Small intestine (tissue), 7 donors: ENCODE results near the gene ATP10A. TPM values are rescaled to one million over a fixed set of nuclear protein-coding genes. Genes with fewer than 3 reads are reported as not detected.
A peak's percentile ranks its signal among the peaks of the same experiment; 100 is the strongest.

Experiments
- DNase-seq, 2 donors: peaks; one replicate each; pipeline versions ENCODE4 v3.0.0 to v3.0.0-alpha.2; 2013
- FAIRE-seq: peaks from 2 replicates; lab custom pipeline; 2012; peaks lifted over from hg19 to GRCh38; lab: Jason Lieb, UNC
- H3K27ac ChIP-seq, 3 donors: one replicate each; pipeline ENCODE4 v1.5.1; 2013; ENCODE audit warnings: low read length in 2 of 3, mild to moderate bottlenecking in 2 of 3, control low read depth in 1 of 3, inconsistent platforms in 1 of 3, low read depth in 1 of 3, moderate library complexity in 1 of 3
- H3K27me3 ChIP-seq, 3 donors: one replicate each; pipeline ENCODE4 v1.6.1; 2013; ENCODE audit warnings: low read length in 3 of 3, inconsistent platforms in 1 of 3; ENCODE audit not compliant: control insufficient read depth in 3 of 3, insufficient read depth in 3 of 3
- H3K36me3 ChIP-seq, 3 donors: one replicate each; pipeline ENCODE4 v1.6.1; 2013; ENCODE audit warnings: low read length in 3 of 3, inconsistent platforms in 1 of 3, low read depth in 1 of 3, mild to moderate bottlenecking in 1 of 3, moderate library complexity in 1 of 3; ENCODE audit not compliant: control insufficient read depth in 3 of 3, insufficient read depth in 2 of 3
- H3K4me1 ChIP-seq, 3 donors: one replicate each; pipeline ENCODE4 v1.6.1; 2013; ENCODE audit warnings: low read length in 2 of 3, inconsistent platforms in 1 of 3, low read depth in 1 of 3, mild to moderate bottlenecking in 1 of 3, moderate library complexity in 1 of 3; ENCODE audit not compliant: control insufficient read depth in 3 of 3, insufficient read depth in 2 of 3
- H3K4me3 ChIP-seq, 3 donors: one replicate each; pipeline ENCODE4 v1.5.1; 2013; ENCODE audit warnings: low read length in 3 of 3, control low read depth in 1 of 3, inconsistent platforms in 1 of 3, low read depth in 1 of 3, mild to moderate bottlenecking in 1 of 3, moderate library complexity in 1 of 3
- H3K9me3 ChIP-seq, 2 donors: one replicate each; pipeline ENCODE4 v1.6.1; 2013; ENCODE audit warnings: low read depth in 1 of 2, low read length in 1 of 2; ENCODE audit not compliant: control insufficient read depth in 2 of 2, insufficient read depth in 1 of 2
- WGBS, 3 donors: extraction: QIAGEN DNeasy Blood & Tissue Kit; methylation state at CpG; one replicate each; pipeline ENCODE4 v1.1.7; 2013; 5-methylcytosine and 5-hydroxymethylcytosine counted together
- polyA plus RNA-seq, 4 donors: library from polyadenylated mRNA; stranded (reverse) in 3 of 4; unstranded in 1 of 4; fragments of 200-250 nt in 3 of 4; fragments of 120-200 nt in 1 of 4; gene quantifications; one replicate each; pipeline versions ENCODE4 v1.2.1 to v1.2.3, GENCODE V29; 2013
- donor health status: healthy with polysubstance abuse.
- donor health status: control.
- donor health status: control.
- donor health status: Bipolar disorder and iron deficiency.
- donor health status: healthy.

Gene ATP10A
- polyA plus RNA-seq, 4 donors, result 0.27 to 2.8 (median 1.3) TPM; not detected in 1

DNA sequence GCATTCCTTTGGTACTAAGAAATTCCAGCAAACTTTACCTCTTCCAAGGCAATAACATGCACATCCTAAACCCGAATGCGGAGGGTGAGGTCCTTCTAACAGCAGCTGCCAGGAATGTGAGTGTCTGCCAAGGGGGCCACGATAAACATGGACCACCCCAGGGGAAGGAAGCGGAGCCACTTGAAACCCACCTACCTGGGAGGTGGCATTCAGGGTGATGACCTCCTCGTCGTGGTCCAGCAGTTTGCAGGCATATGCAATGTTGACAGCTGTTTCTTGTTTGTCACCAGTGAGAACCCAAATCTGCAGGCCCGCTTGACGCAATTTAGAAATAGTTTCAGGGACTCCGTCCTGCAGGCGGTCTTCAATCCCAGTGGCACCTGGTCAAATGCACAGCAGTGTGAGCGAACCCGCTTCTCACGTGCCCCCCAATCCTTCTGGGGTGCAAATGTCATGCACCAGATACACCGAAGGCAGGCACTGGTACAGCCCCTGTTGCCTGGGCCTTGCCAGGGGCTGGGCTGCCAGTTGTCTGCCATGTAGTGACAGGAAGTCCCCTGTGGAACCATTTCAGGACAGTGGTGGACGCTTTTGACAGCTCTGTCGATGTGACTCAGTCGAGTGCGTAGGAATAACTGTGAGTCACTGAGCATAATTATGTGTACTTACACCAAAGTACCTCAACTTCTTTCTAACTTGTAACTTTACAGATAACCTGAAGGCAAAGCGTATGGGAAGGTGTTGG, 161.2 kb downstream of the ATP10A start:
- Histone ChIP-seq H3K4me1 (no peaks in the 10 kb centered on the region), H3K4me3 (no peak overlapping the region), H3K9me3 (no peaks in the 10 kb centered on the region), H3K27ac (no peak overlapping the region), H3K36me3 (no peaks in the 10 kb centered on the region), H3K27me3 (no peaks in the 10 kb centered on the region)
- FAIRE-seq, result no peak
- WGBS, 3 donors, result 89 to 91% (median 90%) methylated on average over 19 of the region's 19 CpGs
- no peak for DNase-seq

DNA sequence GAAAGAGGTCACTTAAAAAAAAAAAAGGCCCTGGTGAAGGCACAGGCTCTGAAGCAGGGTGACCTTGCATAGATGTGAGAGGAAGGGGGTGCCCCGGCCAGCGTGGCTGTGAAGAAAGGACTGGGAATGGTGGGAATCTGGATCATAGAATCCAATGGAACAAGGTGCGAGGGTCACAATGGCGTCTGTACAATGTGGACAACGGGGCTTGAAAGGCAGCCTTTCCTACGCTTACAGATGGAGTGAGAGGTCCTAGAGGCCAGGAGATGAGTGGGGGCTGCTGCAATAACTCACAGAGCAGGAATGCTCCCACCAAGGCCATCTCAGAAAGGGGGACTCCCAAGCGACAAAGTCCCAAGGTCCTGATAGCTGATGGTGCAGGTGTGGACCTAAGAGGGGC, 162.2 kb downstream of the ATP10A start:
- no peak overlapping the region for H3K4me3 ChIP-seq
- WGBS, 3 donors, result 84 to 93% (median 92%) methylated on average over 7 of the region's 7 CpGs
- DNase-seq (no peak), FAIRE-seq (no peak)
- no peaks in the 10 kb centered on the region for H3K27me3 ChIP-seq
- H3K36me3 ChIP-seq, result no peaks in the 10 kb centered on the region
- H3K27ac ChIP-seq, result no peak overlapping the region
- no peaks in the 10 kb centered on the region for H3K9me3 ChIP-seq
- no peaks in the 10 kb centered on the region for H3K4me1 ChIP-seq

DNA sequence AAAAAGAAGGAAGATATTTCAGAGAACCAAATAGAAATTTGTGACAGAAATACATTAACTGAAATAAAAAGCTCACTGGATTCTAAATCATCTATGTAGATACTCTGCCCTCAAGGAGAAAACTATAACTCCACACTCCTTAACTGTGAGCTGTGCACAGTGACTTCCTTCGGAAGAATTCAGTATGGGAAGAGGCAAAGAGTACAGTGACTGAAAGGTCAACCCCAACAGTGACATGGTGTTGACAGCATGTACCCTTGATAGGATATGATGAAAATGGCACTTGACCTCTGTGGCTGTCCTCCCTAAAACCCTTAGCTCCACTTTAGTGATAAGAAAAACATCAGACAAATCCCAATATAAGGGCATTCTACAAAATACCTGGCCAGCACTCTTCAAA, 165.5 kb downstream of the ATP10A start:
- 80 to 91% (median 86%) methylated on average over 1 of the region's 1 CpG for WGBS, 3 donors
- DNase-seq (no peak), FAIRE-seq (no peak)
- Histone ChIP-seq H3K36me3 (no peaks in the 10 kb centered on the region), H3K27ac (no peak overlapping the region), H3K9me3 (peaks cover 0 to 3% of the 10 kb centered on the region in 2 donors), H3K4me1 (no peaks in the 10 kb centered on the region), H3K4me3 (no peak overlapping the region), H3K27me3 (no peaks in the 10 kb centered on the region)

- Histone ChIP-seq H3K27me3 (no peaks in the 10 kb centered on the region), H3K4me1 (no peaks in the 10 kb centered on the region), H3K9me3 (peaks cover 0 to 3% of the 10 kb centered on the region in 2 donors), H3K36me3 (no peaks in the 10 kb centered on the region), H3K27ac (no peak overlapping the region), H3K4me3 (no peak overlapping the region)
- FAIRE-seq, result no peak
- no peak for DNase-seq
- 88 to 89% (median 88%) methylated on average over 17 of the region's 17 CpGs for WGBS, 3 donors
Observed at GRCh38 chr15:25695875-25696760, 167.0 kb downstream of the ATP10A start.

DNA sequence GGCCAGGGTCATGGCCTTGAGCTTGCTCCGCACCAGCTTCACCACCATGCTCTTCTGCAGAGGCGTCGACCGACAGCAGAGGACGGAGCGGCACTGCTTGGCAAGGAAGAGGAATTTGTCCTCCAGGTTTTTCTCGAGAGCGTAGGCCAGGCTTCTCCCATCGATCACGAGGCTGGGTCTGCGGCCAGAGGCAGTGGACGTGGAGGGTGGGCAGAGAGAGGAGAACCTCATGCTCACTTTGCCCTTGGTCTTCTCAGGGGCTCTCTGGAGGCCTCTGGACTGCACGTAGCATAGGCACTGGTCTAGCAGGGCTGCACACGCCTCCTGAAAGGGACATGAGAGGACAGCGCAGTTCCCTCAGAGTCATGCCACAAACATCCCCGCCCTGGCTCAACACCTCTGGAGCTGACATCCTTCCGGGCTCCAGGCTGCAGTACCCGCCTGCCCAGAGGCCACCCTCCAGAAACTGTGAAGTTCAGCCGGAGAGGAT, 168.3 kb downstream of the ATP10A start:
- Histone ChIP-seq H3K36me3 (no peaks in the 10 kb centered on the region), H3K4me1 (no peaks in the 10 kb centered on the region), H3K9me3 (peaks cover 0 to 3% of the 10 kb centered on the region in 2 donors), H3K27me3 (no peaks in the 10 kb centered on the region), H3K27ac (no peak overlapping the region), H3K4me3 (no peak overlapping the region)
- WGBS, 3 donors, result 94 to 97% (median 95%) methylated on average over 18 to 19 of the region's 19 CpGs
- FAIRE-seq, result no peak
- DNase-seq, result no peak

DNA sequence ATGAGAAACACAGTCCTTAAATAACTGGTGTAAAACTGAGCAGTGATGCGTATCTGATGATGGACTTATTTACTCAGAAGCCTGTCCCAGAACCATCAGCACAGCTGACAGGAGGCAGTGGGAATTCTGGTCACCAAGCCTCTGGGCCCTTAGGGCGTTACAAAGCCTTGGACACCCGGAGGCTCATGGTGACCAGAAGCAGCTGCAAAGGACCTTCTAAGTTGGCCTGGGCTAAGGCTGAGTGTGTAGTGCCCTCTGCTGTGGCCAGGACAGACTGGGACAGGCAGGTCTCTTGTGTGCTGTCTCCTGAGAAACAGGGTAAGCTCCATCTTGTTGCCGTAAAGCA, 168.9 kb downstream of the ATP10A start:
- H3K4me1 ChIP-seq, result no peaks in the 10 kb centered on the region
- H3K27ac ChIP-seq, result no peak overlapping the region
- no peak overlapping the region for H3K4me3 ChIP-seq
- 79 to 91% (median 88%) methylated on average over 4 of the region's 4 CpGs for WGBS, 3 donors
- H3K27me3 ChIP-seq, result no peaks in the 10 kb centered on the region
- no peak for FAIRE-seq
- DNase-seq, result peak in 1 of 2 donors; percentile 10
- H3K36me3 ChIP-seq, result no peaks in the 10 kb centered on the region
- peaks cover 0 to 3% of the 10 kb centered on the region in 2 donors for H3K9me3 ChIP-seq

DNA sequence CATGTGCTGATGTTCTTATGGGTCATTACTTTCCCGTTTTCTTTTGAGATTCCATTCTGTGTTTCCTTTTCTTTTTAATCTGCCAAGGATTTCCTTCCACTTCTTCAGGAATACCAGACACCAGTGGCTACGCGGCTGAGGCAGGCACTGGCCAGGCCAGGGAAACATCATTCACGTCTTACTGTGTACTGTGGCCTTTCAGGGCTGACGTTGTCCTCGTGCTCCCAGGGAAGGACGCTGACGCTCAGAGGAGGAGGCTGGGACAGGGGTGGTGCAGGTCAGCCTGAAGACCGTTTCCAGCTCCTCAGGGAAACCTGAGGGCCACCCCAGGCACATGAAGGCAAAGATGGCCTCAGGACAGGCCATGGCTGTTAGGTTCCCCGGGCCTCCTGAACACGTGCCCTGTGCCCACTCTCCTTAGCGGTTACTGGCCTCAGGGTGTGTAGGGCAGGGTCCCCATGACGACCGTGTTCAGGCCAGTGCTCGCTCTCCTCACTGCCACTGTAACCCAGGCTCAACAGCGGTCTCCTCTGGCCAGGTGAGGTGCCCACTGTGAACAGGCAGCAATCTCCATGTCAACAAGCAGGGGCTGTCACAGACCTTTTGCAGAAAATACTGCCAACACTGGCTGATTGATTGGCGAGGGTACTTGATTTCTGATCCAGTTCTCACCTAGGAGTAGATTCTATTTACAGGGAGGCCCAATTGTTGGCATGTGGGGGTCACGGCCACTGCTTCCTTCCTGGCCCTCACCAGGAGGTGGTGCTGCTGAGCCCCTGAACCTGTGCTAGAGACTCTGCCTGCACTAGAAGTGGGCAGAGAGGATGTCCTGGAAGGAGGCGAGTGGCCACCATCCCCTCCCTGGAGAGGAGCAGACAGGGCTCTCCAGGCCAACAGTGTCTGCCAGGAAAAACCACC, 169.5 kb downstream of the ATP10A start:
- WGBS, 3 donors, result 74 to 83% (median 80%) methylated on average over 19 of the region's 19 CpGs
- DNase-seq, result peak in 1 of 2 donors; percentile 40
- Histone ChIP-seq H3K9me3 (peaks cover 0 to 3% of the 10 kb centered on the region in 2 donors), H3K36me3 (no peaks in the 10 kb centered on the region), H3K27me3 (no peaks in the 10 kb centered on the region), H3K27ac (no peak overlapping the region), H3K4me1 (no peaks in the 10 kb centered on the region), H3K4me3 (no peak overlapping the region)
- no peak for FAIRE-seq
